Suppressor macrophage treated with lipopolysaccharide for 4 hours (primary cell): ENCODE data around the gene EML6.

Source experiments
- DNase-seq: peaks from one replicate; pipeline ENCODE4 v3.0.0-alpha.2; 2020

EML6 gene

DNA sequence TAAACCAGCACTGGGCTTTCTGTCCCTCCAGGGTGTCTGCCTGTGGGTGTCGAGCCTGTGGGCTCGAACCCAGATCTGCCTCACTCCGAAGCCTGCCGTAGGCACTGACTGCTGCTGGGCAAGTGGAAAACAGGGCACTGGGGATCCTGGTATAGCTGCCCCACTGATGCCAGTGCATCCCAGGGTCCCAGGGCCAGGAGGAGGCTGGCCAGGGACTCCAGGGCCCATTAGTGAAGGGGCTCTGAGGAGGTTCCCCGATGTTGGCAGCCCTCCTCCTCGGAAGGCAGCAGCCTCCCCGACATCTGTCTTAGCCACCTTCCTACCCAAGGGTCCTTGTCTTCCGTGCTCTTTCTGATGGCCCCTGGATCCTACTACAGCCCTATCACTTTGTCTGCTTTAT lies 230.7 kb downstream of the EML6 start:
- DNase-seq: no peak

DNA sequence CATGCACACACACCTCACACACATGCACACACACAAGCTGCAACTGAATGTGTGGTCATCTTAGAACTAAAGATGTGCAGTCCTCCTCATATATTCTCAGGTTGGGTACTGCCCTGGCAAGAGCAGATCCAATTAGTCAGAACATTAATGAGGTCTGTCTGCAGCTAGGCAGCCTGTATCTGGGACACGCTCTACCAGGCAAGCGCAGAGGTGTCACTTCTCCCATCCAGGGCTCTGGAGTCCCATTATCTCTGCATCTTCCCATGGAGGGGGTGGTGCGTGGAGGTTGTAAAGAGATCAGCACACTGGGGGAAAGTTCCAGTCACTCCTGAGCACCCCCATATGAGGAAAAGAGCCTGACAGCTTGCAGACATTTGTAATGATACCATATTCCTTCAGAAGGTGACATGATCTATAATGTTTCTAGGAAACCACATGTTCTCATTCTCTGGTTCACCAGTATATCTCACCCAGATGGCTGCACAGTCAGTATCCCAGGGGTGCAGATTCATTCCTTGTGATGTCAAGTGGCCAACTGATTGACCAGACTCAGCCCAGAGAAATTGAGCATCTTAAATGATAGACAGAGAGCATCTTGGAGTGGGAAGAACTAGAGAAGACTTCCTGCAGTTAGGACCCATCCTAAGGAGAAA lies 231.4 kb downstream of the EML6 start:
- no peak for DNase-seq

DNA sequence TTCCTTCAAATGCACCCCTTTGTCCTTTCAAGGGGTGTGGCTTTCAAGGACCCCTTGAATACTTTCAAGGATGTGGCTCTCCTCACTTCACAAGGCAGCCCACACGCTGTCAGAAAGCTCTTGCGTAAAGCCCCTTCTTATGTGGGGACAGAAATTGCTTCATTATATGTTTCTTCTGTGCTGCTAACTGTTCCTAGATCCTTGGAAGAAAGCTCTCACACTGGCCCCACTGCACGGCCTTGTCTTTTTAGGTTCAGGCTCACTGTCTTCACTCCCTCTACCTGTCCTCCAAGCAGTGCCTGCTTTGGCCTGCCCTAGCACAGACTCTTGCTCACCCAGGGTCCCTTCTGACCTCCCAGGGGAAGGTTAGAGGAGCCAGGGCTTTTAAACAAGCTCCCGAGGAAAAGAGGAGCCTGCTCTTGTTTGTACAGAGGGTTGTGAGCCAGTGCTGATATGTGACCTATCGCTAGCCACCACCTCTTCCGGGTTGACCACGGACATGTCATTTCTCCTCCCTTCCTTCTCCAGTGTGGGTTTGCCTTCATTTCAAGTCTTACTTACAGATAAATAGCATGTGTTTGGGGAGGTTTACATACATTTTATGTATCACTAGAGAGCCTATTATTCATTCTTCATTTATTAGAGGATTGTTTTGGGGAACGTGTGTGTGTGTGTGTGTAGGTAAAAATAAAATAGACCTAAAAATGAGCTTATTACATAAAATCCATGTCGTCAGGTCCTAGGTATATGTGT lies 232.1 kb downstream of the EML6 start:
- DNase-seq: no peak

DNA sequence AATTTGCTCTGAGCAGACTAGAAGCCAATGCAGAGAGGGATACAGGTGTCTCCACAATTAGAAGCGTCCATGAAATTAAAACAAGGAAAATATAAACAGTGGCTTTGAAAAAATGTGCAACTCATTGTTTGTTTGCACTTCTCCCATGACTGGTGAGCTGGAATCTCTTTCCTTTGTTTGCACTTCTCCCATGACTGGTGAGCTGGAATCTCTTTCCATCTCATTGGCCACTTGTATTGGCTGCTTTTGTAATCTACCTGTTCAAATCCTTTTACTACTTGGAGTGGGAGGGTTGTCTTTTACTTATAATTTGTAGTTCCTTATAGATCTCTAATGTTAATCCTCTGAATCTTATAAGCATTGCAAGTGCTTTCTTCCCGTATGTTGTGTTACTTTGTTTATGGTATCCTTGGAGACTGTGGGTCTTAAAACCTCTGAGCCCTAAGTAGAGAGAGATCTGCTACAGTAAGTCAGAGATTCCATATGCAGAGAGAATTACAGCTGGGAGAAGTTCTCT lies 232.7 kb downstream of the EML6 start:
- DNase-seq: no peak

DNA sequence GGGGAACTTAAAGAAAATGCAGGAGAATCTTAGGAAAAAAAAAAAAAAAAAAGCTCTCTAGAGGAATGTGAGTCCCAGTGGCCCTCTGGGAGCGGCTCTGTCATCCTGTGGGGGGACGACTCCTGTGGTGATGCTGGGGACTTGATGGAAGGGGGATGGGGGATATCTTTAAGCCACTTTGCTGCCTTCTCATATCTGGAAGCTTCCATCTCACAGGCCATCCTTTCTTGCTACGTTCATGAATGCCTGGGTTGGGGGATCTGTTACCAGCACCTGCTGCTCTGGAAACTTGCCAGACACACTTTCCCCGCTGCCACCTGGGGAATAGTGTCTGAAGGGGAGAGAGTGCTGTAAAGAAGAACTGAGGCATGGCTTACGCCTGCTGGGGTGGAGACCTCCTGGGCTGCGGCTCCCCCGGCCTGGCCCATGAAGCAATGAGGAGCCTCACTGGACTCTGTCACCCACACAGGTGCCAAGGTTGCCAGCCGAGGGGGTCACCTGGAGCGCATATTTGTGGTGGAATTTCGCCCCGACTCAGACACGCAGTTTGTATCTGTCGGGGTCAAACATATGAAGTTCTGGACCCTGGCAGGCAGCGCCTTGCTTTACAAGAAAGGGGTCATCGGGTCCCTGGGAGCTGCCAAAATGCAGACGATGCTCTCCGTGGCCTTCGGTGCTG lies 234.0 kb downstream of the EML6 start:
- no peak for DNase-seq

DNA sequence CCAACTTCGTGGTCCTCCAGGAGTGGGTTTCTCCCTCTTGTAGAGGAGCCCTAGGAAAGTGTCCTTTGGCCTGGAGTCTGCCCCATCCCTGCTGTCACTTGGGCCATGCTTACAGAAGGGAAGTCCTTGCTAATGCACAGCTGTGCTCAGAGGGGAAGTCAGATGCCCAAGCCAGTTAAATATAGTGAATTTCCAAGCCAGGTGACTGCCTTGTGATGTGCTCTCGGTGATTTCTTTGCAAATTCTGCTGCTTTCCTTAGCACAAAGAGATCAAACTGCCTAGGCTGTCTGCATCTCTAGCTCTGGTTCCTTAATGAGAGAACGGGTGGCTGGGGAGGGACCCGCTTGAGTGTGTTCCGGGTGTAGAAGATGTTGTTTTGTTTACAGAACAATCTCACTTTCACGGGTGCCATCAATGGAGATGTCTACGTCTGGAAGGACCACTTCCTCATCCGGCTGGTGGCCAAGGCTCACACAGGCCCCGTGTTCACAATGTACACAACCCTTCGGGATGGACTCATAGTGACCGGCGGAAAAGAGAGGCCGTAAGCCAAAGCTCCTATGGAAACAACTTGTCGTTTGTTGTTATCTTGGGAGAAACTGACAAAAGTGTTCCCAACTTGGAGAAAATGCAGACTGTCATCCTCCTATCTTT lies 235.4 kb downstream of the EML6 start:
- DNase-seq: no peak

DNA sequence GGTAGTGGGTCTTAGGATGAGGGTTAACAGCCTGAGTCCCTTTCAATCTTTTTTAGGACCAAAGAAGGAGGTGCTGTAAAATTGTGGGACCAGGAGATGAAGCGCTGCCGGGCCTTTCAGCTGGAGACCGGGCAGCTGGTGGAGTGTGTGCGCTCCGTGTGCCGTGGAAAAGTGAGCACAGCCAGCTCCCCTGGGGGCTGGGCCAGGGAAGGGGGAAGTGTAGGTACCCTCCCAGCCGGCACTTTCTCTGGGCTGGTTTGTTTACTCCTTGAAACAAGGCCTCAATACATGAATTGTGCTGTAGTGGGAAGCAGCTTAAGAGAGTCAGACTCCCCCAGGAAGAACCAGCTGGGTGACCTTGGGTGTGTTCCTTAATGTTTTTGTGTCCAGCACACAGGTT lies 236.7 kb downstream of the EML6 start:
- DNase-seq: no peak

DNA sequence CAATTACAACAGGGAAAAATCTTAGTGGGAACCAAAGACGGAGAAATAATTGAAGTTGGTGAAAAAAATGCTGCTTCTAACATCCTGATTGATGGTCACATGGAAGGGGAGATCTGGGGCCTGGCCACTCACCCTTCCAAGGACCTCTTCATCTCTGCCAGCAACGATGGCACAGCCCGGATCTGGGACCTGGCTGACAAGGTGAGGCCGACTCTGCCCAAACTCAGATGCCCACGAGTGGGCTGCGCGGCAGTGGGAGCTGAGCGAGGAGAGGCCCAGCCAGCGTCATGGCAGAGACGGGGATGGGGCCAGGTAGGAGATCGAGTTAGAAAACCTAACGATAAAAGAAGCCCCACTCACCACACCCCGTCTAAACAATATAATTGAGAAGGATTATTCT lies 239.0 kb downstream of the EML6 start:
- no peak for DNase-seq

DNA sequence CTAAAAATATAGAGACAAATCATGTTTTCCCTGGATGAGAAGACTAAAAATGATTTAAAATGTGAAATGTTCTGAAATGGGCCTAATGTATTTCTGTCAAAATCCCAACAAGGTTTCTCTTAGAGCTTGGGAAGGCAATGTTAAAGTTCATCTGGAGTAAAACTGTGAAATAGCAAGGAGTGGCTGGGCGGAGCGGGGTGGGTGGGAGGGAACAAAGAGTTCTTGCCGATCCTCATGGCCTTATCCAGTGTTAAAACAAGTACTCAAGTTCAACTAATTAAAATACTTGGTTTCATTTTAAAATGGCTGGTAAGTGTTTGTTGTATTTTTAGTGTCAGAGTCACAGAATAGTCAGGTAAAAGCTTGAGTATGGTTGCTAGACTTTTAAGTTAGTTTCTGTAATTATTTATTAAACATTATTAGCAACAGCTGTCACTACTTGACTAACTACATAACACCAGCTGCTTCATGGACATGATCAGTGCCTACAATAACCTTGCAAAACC lies 239.5 kb downstream of the EML6 start:
- no peak for DNase-seq

DNA sequence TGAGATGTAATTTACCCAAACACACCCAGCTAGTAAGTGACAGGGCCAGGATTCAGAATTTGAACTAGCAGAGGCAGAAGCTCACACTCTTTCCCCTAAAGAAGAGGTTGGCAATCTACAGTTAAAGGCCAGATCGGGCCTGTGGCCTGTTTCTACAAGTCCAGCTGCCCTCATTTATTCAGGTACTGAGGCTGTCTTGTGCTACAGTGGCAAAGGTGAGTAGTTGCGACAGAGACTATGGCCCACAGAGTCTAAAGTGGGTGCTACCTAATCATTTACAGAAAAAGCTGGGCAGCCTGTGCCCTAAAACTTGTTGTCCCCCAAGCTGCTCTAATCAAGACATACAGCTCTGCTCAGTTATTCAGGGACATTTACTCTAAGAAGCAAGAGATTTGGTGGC lies 240.0 kb downstream of the EML6 start:
- DNase-seq: no peak

DNA sequence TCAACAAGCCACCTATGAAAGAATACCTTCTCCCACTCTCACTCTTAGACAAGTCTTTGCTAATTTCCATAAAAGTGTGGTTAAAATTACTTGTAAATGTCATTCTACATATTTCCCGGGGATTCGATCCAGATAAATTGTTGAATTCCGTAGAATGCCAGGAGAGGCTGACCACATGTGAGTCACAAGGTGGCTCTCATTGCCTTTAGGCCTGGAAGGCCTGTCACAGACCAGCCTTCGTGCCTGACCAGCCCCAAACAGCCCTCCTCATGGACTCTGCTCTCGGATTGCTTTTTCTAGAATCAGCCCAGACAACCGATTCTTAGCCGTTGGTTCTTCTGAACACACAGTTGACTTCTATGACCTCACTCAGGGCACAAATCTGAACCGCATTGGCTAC lies 240.8 kb downstream of the EML6 start:
- DNase-seq: no peak

DNA sequence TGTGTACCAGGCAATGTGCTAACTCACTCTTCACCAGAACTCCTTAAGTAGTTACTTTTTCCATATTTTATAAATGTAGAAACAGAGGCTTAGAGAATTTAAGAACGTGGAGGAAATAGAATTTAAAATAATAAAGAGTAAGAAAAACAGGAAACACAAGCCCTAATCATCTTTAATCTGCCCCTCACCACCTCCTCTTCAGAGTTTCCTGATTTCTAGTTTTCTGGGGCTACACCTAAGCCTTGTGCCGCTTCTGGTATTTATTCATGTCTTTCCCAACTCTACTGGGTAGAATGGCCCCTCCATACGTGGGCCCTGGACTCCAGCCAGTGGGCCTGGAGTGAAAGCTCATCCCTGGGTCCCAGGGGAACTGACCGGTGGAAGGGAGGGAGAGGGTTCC lies 241.4 kb downstream of the EML6 start:
- no peak for DNase-seq

DNA sequence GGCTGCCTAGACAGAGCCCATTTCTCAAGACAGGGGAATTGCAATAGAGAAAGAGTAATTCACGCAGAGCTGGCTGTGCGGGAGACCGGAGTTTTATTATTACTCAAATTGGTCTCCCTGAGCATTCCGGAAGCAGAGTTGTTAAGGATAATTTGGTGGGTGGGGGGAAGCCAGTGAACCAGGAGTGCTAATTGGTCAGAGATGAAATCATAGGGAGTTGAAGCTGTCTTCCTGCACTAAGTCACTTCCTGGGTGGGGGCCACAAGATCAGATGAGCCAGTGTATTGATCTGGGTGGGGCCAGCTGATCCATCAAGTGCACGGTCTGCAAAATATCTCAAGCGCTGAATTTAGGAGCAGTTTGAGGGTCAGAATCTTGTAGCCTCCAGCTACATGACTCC lies 242.0 kb downstream of the EML6 start:
- no peak for DNase-seq

DNA sequence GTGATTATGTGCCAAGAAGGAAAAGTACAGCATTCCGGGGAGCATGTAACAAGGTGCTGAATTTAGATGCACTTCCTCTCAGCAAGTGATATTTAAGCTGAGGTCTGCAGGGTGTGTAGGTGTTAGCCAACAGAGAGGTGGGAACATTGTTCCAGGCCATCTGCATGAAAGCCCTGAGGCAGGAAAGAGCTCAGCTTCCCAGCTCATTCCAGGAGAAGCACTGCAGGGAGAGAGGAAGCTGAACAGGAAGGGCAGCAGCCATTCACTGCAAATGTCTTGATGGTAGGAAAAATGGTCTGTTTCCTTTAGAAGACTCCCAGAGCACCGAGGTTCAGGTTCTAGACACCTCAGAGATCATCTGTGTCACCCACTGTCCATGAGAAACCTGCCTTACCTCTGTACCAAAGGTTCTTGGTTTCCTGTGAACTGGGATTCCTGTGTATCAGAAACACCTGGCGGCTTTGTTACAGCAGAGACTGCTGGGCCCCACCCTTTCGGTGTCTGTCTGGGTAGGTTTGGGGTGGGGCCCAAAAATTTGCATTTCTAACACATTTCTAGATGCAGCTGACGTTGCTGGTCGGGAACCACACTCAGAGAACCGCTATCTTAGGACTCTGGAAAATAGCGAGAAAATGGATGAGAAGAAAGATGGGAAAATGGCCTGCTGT lies 242.8 kb downstream of the EML6 start:
- no peak for DNase-seq

DNA sequence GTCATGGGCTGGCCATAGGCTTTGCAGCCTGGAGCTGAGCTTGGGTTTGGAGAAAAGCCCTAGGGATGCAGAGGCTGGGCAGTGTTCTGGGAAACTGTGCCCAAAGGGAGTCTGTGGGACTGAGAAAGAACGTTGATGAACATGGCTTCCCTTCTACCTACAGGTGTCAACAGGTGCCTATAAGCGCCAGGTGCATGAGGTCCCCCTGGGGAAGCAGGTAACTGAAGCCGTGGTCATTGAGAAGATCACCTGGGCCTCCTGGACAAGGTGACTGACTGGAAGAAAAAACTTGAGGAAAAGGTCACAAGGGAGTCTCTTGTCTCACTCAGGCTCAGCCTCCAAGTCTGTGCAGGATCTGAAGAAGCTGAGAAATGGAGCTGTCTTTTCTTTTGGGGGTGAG lies 243.4 kb downstream of the EML6 start:
- no peak for DNase-seq

DNA sequence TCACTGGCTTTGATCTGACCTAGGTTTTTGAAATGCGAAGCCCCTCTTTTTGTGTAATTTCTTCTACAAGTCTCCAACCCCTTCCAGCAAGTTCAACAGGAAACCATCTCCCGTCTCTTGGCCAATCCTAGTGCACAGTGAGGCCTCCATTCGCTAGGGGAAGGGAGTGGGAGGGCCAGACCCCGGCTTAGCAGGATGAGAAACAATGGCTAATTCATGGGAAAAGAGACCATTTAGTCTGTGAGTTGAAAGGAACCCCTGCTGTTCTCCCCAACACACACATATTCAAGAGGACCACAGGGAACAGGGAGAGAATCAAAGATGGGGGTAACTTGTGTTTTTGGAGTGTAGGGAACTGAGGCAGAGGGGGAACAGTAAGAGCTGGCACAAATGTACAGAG lies 243.8 kb downstream of the EML6 start:
- no peak for DNase-seq

DNA sequence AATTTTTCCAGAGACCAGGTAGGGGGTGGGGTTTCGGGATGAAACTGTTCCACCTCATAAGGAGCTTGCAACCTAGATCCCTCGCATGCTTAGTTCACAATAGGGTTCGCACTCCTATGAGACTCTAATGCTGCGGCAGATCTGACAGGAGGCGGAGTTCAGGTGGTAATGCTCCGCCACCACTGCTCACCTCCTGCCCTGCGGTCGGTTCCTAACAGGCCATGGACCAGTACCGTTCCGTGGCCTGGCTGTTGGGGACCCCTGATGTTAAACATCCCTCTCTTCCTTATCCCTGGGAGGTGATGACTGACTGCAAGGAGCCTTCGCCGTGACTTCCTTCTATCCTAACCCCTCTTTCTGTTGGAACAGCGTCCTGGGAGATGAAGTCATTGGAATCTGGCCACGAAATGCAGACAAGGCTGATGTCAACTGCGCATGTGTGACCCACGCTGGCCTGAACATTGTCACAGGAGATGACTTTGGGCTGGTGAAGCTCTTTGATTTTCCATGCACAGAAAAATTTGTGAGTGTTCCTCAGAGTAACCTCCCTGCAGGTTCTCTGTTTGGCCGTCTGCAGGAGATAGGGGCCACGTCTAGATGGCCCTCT lies 244.4 kb downstream of the EML6 start:
- DNase-seq: no peak

DNA sequence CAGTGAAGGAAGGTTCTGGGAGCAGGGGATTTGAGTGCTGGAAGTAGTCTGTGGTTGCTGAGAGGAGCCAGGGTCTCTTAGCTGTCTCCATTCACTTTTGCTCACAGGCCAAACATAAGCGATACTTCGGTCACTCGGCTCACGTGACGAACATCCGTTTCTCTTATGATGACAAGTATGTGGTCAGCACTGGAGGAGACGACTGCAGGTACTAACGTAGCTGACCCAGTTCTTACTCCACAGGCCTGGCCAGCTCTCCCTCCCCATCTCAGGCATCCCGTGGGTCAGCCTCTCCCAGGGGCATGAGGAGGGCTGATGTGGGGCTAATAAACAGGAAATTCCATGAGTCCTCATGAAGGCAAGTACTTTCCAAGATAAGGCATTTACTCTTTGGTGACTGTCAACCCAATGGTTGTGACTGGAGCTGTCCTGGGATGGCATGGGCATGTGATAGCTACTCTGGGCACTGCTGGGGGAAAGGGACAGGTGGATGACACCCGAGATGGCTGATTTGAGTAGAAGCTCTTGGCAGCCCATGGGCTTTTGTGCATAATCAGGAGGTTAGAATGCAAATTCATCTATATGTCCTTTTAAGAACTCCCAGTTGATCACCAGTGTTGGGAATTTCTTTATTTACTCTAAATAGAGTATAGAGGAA lies 245.2 kb downstream of the EML6 start:
- no peak for DNase-seq

DNA sequence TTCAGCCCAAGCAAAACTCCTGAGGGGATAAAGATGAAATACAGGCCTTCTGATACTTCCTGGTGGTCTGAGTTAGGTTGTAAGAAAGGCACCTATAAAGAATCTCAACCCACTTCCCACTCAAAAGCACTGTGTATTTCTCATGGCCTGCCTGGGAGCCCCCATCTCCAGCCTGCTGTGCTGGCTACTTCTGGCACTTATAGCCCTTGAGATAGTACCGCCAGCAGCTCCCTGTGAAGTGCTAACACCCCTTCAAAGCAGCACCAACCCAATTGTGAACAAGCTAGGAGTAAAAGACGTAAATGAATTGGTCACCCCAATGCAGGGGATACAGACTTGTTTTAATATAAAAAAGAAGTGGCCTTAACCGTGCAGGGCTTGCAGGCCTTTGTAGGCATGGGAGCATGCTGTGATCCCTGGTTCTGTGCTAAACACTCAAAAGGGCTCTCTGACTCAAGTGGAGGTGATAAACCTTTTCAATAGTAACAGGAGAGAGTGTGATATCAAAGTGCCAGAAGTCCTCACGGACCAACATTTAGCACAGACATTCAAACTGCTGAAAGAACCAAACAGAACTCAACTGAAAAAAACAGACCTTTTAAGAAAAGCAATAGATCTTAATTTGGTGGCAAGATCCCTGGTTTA lies 246.0 kb downstream of the EML6 start:
- DNase-seq: no peak

DNA sequence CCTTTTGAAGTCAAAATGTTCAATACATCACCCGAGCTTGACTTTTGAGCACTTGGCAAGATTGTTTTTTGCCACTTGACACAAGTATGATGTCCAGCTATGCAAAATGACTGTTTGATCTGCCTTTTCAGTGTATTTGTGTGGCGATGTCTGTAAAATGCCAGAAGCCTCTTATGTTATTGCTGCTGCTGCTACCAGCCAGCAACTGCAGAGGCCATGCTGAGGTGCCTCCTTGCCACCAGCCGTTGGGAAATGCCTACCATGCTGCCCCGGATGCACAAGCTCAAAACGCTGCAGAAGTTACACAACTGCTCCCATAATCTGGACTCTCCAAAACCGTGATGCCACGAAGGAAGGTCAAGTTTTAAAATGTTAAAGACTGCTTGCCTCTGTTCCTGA lies 246.5 kb downstream of the EML6 start:
- DNase-seq: no peak

DNA sequence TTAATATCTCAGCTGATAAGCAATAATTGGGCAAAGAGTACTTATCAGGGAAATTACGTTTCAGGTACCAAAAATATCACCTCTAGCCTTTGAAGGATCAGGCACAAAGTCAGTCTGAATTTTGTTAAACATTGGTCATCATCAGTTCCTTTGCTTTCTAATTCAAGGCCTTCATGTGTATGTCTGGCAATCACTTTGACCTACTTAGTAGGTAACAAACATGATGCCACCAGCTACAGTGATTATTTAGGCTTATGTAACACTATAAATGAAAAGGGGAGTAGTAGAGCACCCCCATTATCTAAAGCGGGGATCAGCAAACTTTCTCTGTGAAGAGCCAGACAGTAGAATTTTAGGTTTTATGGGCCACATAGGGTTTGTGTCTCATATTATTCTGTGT lies 251.7 kb downstream of the EML6 start:
- no peak for DNase-seq
